Skeletal muscle satellite cell (primary cell): ENCODE results near the gene CYB561A3.

ENCODE experiments used
- H3K27me3 ChIP-seq: 2 replicates; pipeline ENCODE4 v1.7.0; 2013; ENCODE audit warnings: low read length; ENCODE audit not compliant: control insufficient read depth, insufficient read depth
- H3K36me3 ChIP-seq: 2 replicates; pipeline ENCODE4 v1.7.0; 2013; ENCODE audit warnings: mild to moderate bottlenecking, control low read depth, low read length; ENCODE audit not compliant: insufficient read depth
- H3K4me1 ChIP-seq: 2 replicates; pipeline ENCODE4 v1.7.0; 2013; ENCODE audit warnings: low read length; ENCODE audit not compliant: control insufficient read depth, insufficient read depth
- H3K4me2 ChIP-seq: 2 replicates; pipeline ENCODE4 v1.7.0; 2013; ENCODE audit warnings: mild to moderate bottlenecking, low read length
- H3K4me3 ChIP-seq: 2 replicates; pipeline ENCODE4 v1.7.0; 2013; ENCODE audit warnings: low read length
- H3K9ac ChIP-seq: 2 replicates; pipeline ENCODE4 v1.7.0; 2013; ENCODE audit warnings: mild to moderate bottlenecking, low read depth, low read length, moderate library complexity
- H3K9me3 ChIP-seq: replicated peaks from 2 replicates; pipeline ENCODE4 v1.7.0; 2013; ENCODE audit warnings: mild to moderate bottlenecking, control low read depth, low read length

CYB561A3 gene

DNA sequence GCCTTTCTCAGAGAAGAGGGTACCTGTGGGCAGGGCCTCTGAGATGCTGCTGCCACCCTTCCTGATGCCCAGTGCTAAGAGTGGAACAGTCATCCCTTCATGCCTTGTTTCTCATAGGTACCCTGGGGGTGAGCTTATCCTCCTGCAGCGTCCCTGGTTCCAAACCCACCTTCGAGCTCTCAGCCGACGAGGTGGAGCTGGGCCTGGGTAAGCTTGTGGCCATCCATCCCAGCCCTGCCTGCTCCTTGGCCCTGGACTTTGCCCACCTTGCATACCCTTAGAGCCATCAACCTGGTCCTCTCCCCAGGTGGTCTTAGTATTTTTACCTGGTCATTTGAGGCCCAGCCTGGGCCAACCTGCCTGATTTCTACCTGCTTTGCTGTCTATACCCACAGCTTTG is 20.0 kb downstream of the CYB561A3 start:
- no peak overlapping the region for H3K4me2 ChIP-seq
- peaks cover 15% of the 10 kb centered on the region for H3K36me3 ChIP-seq
- H3K9me3 ChIP-seq: no peaks in the 10 kb centered on the region
- H3K9ac ChIP-seq: no peak overlapping the region
- H3K27me3 ChIP-seq: no peaks in the 10 kb centered on the region
- H3K4me3 ChIP-seq: no peak overlapping the region
- no peaks in the 10 kb centered on the region for H3K4me1 ChIP-seq

DNA sequence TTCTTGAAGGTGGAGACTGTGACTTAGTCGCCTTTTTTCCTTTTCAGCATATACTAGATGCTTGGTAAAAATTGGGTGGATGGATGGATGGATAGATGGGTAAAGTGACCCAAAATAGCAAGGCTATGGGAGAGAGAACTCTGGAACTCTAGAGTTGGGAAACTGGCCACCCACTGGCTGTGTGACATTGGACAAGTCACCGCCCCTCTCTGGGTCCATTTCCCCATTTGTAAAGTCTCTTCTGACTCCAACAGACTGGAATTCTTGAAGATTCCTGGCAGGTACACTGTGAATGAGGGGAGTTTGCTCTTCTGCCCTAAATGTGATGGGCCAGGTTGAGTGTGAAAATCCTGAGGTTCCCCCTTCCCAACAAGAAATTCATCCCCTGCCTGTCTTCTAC is 20.7 kb downstream of the CYB561A3 start:
- Histone ChIP-seq H3K9ac (no peak overlapping the region), H3K4me1 (no peaks in the 10 kb centered on the region), H3K9me3 (no peaks in the 10 kb centered on the region), H3K36me3 (peaks cover 15% of the 10 kb centered on the region), H3K4me3 (no peak overlapping the region), H3K27me3 (no peaks in the 10 kb centered on the region), H3K4me2 (no peak overlapping the region)

DNA sequence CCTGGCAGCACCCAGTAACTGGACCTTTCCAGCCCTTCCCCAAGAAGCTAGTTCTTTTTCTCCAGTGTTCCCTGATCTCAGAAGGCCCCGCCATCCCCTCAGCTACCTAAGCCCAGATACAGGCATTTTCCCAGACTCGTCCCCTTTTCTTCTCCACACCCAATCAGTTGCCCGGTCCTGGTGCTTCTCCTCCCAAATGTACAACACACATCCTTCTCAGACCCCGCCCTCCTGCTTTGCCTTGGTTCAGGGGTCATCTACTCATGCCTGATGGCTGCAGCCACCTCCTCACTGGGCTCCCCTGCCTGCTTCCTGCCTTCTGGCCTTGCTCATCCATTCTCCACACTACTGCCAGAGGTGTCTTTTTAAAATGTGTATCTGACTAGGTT is 22.2 kb downstream of the CYB561A3 start:
- H3K4me1 ChIP-seq: peaks cover 6% of the 10 kb centered on the region
- peaks cover 7% of the 10 kb centered on the region for H3K36me3 ChIP-seq
- no peaks in the 10 kb centered on the region for H3K27me3 ChIP-seq
- no peak overlapping the region for H3K4me2 ChIP-seq
- H3K9me3 ChIP-seq: no peaks in the 10 kb centered on the region
- no peak overlapping the region for H3K9ac ChIP-seq
- H3K4me3 ChIP-seq: no peak overlapping the region

DNA sequence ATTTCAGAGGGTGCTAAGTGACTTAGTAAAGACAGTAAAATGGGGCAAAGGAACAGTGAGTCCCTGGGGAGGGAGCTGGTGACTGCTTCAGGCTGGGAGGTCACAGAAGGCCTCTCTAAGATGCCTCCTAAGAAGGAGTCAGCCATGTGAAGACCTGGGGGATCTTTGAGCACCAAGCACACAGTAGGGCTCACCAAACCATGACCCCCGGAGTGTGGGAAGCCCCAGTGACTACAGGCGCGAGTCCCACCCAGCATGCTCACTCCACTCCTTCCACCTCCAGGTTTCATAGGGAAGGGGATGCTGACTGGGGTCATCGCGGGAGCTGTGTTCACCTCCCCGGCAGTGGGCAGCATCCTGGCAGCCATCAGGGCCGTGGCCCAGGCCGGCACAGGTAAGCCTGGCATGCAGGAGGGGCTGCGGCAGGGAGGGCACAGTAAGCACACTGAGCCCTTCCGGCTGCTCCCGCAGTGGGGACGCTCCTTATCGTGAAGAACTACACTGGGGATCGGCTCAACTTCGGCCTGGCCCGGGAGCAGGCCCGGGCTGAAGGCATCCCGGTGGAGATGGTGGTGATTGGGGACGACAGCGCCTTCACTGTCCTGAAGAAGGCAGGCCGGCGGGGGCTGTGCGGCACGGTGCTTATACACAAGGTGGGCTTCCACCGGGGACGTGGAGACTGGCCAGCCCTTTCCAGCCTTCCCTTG is 22.7 kb downstream of the CYB561A3 start:
- Histone ChIP-seq H3K9ac (no peak overlapping the region), H3K4me2 (no peak overlapping the region), H3K9me3 (no peaks in the 10 kb centered on the region), H3K36me3 (peaks cover 7% of the 10 kb centered on the region), H3K27me3 (no peaks in the 10 kb centered on the region), H3K4me1 (peaks cover 11% of the 10 kb centered on the region), H3K4me3 (no peak overlapping the region)

DNA sequence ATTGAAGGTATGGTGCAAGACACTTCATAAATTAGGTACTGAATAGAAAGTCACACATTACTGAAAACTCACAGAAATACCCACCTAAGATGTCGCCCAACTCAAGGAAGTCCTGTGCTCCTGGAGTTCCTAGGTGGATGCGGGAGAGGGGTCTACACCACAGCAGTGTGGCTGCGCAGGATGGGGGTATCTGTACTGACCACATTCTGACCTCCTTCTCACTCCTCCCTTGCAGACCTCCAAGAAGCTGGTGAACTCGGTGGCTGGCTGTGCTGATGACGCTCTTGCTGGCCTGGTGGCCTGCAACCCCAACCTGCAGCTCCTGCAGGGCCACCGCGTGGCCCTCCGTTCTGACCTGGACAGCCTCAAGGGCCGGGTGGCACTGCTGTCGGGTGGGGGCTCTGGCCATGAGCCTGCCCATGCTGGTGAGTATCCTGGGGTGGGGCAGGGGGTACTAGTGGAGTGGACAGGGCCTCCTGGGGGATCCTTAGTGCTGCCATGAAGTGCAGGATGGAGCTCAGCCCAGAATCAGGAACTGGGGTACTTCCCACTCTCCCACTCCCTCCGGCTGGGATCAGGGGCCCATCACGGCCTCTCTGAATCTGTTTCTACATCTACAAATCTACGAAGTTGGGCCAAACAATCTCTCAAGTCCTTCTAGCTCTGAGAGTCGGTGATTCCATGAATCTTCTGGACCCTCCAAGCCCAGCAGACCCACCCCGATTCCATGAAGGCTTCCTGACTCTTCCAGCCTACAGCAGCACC is 23.8 kb downstream of the CYB561A3 start:
- Histone ChIP-seq H3K4me2 (no peak overlapping the region), H3K36me3 (peaks cover 4% of the 10 kb centered on the region), H3K27me3 (no peaks in the 10 kb centered on the region), H3K4me1 (peaks cover 17% of the 10 kb centered on the region), H3K9me3 (no peaks in the 10 kb centered on the region), H3K9ac (no peak overlapping the region), H3K4me3 (no peak overlapping the region)

DNA sequence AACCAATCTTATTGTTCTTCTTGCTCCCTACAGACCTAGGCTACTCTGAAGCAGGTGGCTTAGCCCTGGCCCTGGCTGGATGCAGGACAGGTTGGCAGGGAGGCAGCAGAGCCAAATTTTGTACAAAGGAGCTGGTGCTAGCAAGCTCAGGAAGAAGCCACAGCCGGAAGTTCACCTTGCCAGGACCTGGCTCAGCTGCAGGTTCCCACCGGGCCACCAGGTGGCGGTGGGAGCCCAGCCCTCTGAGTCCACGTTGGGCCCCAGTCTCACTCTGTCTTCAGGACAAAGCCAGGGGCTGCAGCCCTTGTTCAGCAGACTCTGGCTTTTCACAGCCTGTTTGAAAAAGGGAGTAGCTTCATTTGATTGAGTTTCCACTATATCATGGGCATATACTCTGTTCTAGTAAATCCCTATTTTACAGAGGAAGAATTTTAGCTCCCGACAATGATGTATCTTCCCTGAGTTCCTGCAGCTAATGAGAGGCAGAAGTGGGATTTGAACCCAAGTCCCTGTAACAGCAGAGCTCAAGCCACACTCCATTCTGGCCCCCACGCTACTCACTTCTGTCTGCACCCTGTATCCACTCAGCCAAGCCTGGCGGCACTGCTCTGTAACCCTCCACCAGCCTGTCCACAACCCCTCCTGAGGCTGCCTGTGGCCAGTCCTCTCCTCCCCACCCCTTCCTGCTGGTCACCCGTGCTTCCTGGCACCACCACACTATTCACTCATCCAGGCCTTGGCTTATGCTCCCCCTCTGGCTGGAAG is 25.3 kb downstream of the CYB561A3 start:
- no peaks in the 10 kb centered on the region for H3K9me3 ChIP-seq
- no peak overlapping the region for H3K9ac ChIP-seq
- H3K4me1 ChIP-seq: peaks cover 21% of the 10 kb centered on the region

DNA sequence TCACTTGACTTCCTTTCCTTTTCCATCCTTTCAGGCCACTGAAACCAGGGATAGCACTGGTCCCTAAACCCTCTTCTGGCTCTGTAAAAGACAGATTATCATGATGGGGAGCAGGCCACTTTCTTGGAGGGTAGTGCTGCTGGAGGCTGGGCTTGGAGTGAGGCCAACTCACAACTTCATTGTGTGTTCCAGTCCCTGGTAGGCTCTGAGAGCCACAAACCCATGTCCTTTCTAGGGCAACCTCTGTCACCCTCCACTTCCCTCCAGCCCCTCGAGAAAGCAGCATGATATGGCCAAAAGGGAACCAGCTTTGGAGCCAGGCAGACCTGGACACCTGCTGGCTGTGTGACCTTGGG is 26.3 kb downstream of the CYB561A3 start:
- no peak overlapping the region for H3K4me2 ChIP-seq
- no peaks in the 10 kb centered on the region for H3K27me3 ChIP-seq
- H3K4me1 ChIP-seq: peaks cover 27% of the 10 kb centered on the region

More for the DNA sequence above, 25.3 kb downstream of the CYB561A3 start:
- no peaks in the 10 kb centered on the region for H3K27me3 ChIP-seq
- H3K4me2 ChIP-seq: no peak overlapping the region
- no peaks in the 10 kb centered on the region for H3K36me3 ChIP-seq
- no peak overlapping the region for H3K4me3 ChIP-seq

DNA sequence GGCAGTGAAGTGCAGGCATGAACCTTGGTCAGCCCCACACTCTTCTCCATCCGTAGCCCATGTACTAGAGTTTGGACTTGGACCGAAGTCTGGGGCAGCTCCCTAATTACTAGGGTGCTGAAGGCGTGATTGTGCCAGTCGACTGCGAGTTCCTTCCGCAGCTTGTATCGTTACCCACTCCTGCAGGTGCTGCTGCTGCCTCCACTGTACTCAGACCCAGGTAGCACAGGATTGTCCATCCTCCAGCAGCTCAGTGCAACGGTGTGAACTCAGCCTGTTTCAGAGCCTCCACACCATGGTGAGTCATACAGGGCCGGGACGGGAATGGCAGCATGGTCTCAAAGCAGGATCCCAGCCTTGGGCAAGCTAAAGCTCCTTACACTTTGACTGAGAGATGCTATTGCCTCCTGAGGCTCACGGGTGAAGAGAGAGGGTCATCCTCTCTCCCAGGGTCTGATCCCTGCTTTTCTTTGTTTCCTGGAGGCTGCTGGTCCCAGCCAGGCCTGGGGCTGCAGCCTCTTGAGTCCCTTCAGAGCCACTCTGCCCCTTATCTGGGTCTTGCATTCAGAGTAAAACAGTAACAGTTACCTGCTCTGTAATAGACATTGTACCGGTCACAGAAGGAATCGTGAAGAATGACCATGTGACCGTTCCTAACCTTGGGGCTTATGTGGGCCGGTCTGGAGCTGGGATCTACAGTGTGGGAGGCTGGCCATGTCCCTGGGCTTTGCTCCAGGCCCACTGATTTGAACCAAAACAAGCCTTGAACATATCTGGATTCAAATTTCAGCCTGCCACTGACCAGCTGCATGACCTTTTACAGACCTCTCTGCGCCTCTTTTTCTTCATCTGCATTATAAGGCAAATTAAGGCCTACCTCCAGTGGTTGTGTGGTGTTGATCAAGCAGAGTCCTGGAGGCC is 27.0 kb downstream of the CYB561A3 start:
- no peaks in the 10 kb centered on the region for H3K27me3 ChIP-seq
- H3K9ac ChIP-seq: no peak overlapping the region
- no peak overlapping the region for H3K4me3 ChIP-seq
- H3K9me3 ChIP-seq: no peaks in the 10 kb centered on the region
- H3K4me1 ChIP-seq: peaks cover 27% of the 10 kb centered on the region
- no peak overlapping the region for H3K4me2 ChIP-seq
- peaks cover 6% of the 10 kb centered on the region for H3K36me3 ChIP-seq

More for the DNA sequence above, 26.3 kb downstream of the CYB561A3 start:
- Histone ChIP-seq H3K9me3 (no peaks in the 10 kb centered on the region), H3K4me3 (no peak overlapping the region), H3K36me3 (no peaks in the 10 kb centered on the region), H3K9ac (no peak overlapping the region)

DNA sequence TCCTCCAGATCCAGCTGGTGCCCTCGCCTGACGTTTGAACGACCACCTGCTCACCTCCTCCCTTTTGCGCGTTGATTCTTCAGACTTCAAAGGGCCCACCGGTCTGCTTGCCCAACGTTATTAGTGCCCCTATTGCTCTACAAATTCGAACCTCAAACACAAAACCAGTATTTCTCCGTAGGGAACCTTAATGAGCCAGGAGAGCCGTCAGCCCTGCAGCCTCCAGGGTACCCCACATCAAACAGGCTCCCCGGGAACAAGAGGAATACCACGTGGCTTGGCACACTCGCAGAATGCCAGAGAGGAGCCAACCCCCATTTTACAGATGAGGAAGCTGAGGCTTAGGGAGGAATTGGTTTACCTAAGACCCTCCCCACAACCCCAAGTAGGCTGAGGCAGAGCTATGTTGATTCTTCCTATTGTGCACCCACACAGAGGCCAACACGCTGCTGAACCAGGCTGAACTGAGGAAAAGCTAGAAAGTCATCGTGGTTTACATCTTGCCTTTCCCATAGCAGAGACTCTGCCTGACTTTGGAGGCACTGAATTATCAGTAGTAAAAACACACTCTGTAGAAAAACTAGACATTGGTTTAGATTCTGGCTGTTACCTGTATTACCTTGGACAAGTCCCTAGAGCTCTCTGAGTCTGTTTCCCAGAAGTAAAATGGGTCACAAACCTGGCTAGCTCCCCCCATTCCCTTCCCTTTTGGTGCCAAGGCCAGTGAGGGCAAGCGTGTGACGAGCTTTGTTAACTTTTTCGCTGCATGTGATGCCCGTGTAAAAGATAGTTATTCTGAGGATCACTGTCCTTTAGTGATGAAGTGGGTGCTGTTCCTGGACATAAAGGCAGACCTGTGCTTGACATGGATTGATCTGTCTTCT is 27.9 kb downstream of the CYB561A3 start:
- peak overlapping the region; percentile 94 for H3K4me3 ChIP-seq
- no peaks in the 10 kb centered on the region for H3K9me3 ChIP-seq
- peaks cover 15% of the 10 kb centered on the region for H3K36me3 ChIP-seq
- H3K4me1 ChIP-seq: peaks cover 27% of the 10 kb centered on the region
- no peaks in the 10 kb centered on the region for H3K27me3 ChIP-seq
- H3K9ac ChIP-seq: peak overlapping the region; percentile 100
- peak overlapping the region; percentile 94 for H3K4me2 ChIP-seq

DNA sequence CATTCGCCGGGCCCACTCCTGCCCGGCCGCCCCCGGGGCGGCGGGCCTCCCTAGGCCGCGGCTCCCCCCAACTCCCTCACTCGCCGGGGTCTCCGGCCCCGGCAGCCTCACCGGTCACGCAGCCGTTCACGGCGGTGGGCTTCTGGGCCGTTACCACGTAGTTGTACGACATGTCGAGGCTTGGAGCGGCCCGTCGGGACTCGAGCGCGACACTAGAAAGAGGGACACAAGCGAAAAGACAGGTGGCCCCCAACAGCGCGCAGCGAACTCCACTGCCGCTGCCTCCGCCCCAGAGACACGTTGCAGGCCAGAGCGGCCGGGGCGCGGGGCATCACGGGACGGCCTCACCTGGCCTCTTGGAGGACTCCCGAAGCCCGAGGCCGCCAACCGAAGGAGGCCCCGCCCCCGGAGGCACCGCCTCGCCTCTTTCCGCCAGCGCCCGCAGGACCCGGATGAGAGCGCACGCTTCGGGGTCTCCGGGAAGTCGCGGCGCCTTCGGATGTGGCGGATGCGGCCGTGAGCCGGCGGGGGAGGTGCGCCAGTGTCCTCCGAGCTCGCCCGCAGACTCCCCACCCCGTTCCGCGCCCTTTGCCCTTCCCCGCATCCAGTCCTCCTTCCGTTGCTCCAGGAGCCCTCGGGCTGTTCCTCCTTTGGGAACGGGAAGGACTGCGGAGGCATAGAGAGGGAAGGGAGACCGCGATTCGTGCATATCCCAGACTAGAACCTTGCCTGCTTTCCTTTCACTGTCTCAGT is 28.7 kb downstream of the CYB561A3 start, which contains the start of the genes DDB1 and TKFC:
Gene DDB1, minus strand, starts transcription at position 309 of the 753 bp plus-strand sequence. Its CDS starts 137 bp downstream, at position 172.
Gene TKFC, plus strand, starts transcription at position 432 of the 753 bp plus-strand sequence. CDS start 1,501 bp downstream, outside the sequence.
- Histone ChIP-seq H3K4me1 (peaks cover 31% of the 10 kb centered on the region), H3K9me3 (no peaks in the 10 kb centered on the region), H3K4me2 (peak within 1 kb of the TSS; percentile 94), H3K9ac (peak within 1 kb of the TSS; percentile 100), H3K4me3 (peak within 1 kb of the TSS; percentile 94), H3K27me3 (no peaks in the 10 kb centered on the region), H3K36me3 (peaks cover 21% of the 10 kb centered on the region)
